GM12878 (cell line): ENCODE measurements around the gene ADSS2.

Experiments used
- BHLHE40 ChIP-seq, 2 experiments: fragments of 450-650 bp in 1 of 2; IDR thresholded peaks; 2 replicates each; pipeline ENCODE4 v1.6.1; 2011 to 2017; ENCODE audit warnings: low read depth in 2 of 2, borderline replicate concordance in 1 of 2, improper control_type of control experiment in 1 of 2, low read length in 1 of 2, mild to moderate bottlenecking in 1 of 2
- EED ChIP-seq: sonication (generic); IDR thresholded peaks from 2 replicates; pipeline ENCODE4 v1.6.1; 2016; ENCODE audit warnings: antibody characterized with exemption, low read depth
- ESRRA ChIP-seq: IDR thresholded peaks from 2 replicates; pipeline ENCODE4 v1.6.1; 2012; ENCODE audit warnings: mild to moderate bottlenecking, low read length, improper control_type of control experiment
- IRF3 ChIP-seq: fragments of 450-650 bp; IDR thresholded peaks from 2 replicates; pipeline ENCODE4 v1.6.1; 2014; ENCODE audit warnings: mild to moderate bottlenecking
- JUND ChIP-seq: IDR thresholded peaks from 2 replicates; pipeline ENCODE4 v1.6.1; 2012; ENCODE audit warnings: low read depth, mild to moderate bottlenecking, low read length, improper control_type of control experiment, moderate library complexity
- YY1 ChIP-seq: IDR thresholded peaks from 2 replicates; pipeline ENCODE4 v1.6.1; 2011; ENCODE audit warnings: low read depth, mild to moderate bottlenecking, low read length

- TF ChIP-seq ESRRA = no peak
- no peak for TF ChIP-seq YY1
- TF ChIP-seq JUND = no peak
- TF ChIP-seq BHLHE40 (IDR thresholded peaks at IDR 0.05; ENCODE audit: borderline replicate concordance in 1 of 2, low read depth in 2 of 2, low read length in 1 of 2) = no peak
- no peak for TF ChIP-seq IRF3
- TF ChIP-seq EED = no peak
These were observed 7.1 kb upstream of the ADSS2 start for GRCh38 chr1:244458781-244459180.
